Mesothelial cell of epicardium (in vitro differentiated cells): ENCODE results near the gene POLR2F. TPM values are rescaled to one million over a fixed set of nuclear protein-coding genes. Genes with fewer than 3 reads are reported as not detected.
"Not testable (repeated sequence)": the region's sequence is repeated elsewhere in the genome, so short reads cannot be mapped to it uniquely, and the experiment has no call there.

Experiments
- DNase-seq, 2 experiments: peaks; one replicate each; pipeline ENCODE4 v3.0.0; 2021; ENCODE audit warnings: low spot score in 2 of 2; ENCODE audit not compliant: unreplicated experiment in 2 of 2
- H3K27ac Mint-ChIP-seq: 2 replicates; pipeline ENCODE4 v1.8.0; 2021; ENCODE audit warnings: mixed read lengths
- H3K27me3 Mint-ChIP-seq: 2 replicates; pipeline ENCODE4 v1.8.0; 2021; ENCODE audit warnings: low read depth, mixed read lengths
- H3K36me3 Mint-ChIP-seq: 2 replicates; pipeline ENCODE4 v1.8.0; 2021; ENCODE audit warnings: mixed read lengths
- H3K4me1 Mint-ChIP-seq: 2 replicates; pipeline ENCODE4 v1.8.0; 2021; ENCODE audit warnings: mixed read lengths
- H3K4me3 Mint-ChIP-seq: 2 replicates; pipeline ENCODE4 v1.8.0; 2021; ENCODE audit warnings: mild to moderate bottlenecking, moderate library complexity, mixed read lengths
- H3K9me3 Mint-ChIP-seq: 2 replicates; pipeline ENCODE4 v1.8.0; 2021; ENCODE audit warnings: mixed read lengths
- total RNA-seq: library from RNA; stranded (reverse); gene quantifications from 3 replicates; pipeline ENCODE4 v1.2.1, GENCODE V29; 2021
- TF ChIP-seq, protein P1 (sequence below): fragments of 200-600 bp; sonication (generic); IDR thresholded peaks from one replicate; pipeline ENCODE4 v1.5.0; 2021; ENCODE audit warnings: antibody characterized with exemption; ENCODE audit not compliant: unreplicated experiment

POLR2F gene
- total RNA-seq, 1 donor from 2014 or later = 70.0 TPM

DNA sequence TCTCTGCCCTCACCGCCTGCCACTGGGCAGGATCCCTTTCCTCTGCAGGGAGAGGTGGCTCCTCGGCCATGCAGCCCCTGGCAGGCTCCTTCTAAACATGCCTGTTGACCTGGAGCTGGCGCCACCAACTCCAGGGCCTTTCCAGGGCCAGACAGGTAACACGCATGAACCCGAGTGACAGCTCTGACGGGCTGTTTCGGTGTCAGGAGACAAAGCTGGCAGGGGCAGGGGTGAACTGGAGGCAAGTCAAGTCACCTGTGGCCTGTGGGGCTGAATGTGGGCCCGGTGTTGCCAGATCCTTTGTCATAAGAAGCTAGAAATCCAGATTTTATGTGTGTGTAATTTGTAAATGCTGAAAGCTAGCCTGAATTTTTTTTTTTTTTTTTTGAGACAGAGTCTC is 11.4 kb upstream of the POLR2F start:
- Mint-ChIP-seq H3K4me3 (no peak overlapping the region), H3K27ac (no peak overlapping the region), H3K4me1 (no peaks in the 10 kb centered on the region), H3K36me3 (peaks cover 29% of the 10 kb centered on the region), H3K9me3 (no peaks in the 10 kb centered on the region), H3K27me3 (no peaks in the 10 kb centered on the region)
- TF ChIP-seq, protein P1, sequence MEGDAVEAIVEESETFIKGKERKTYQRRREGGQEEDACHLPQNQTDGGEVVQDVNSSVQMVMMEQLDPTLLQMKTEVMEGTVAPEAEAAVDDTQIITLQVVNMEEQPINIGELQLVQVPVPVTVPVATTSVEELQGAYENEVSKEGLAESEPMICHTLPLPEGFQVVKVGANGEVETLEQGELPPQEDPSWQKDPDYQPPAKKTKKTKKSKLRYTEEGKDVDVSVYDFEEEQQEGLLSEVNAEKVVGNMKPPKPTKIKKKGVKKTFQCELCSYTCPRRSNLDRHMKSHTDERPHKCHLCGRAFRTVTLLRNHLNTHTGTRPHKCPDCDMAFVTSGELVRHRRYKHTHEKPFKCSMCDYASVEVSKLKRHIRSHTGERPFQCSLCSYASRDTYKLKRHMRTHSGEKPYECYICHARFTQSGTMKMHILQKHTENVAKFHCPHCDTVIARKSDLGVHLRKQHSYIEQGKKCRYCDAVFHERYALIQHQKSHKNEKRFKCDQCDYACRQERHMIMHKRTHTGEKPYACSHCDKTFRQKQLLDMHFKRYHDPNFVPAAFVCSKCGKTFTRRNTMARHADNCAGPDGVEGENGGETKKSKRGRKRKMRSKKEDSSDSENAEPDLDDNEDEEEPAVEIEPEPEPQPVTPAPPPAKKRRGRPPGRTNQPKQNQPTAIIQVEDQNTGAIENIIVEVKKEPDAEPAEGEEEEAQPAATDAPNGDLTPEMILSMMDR = no peak
- DNase-seq = no peak

DNA sequence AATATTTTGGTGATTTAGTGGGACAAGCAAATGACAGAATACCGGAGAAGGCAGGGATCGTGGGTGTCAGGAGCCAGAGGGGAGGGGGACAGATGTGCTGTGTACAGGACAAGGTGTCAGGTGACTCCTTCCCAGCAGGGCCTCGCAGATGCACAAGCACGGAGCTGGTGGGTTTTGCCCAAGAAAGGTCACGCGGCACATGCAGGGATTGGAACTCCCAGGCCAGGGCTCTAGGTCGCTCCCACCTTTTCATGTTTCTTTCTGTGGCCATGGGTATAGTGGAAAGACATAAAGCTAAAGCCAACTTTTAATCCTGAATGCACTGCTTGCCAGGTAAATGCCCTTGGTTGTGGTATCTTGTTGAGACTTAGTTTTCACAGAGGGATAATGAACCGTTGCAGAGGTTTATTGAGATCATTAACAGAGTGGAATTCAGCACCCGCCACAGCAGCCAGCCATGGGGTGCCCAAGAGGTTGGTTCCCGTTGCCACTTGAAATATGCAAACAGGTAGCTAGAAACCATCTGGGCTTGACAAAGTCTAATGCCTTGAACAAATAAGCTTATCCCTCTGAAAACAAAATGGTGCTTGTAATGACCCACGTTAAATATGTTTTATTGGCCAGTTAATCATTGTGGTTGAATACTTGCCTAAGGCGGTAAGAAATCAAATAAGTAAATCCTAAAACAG is 10.2 kb upstream of the POLR2F start:
- peaks cover 21% of the 10 kb centered on the region for H3K36me3 Mint-ChIP-seq
- no peaks in the 10 kb centered on the region for H3K4me1 Mint-ChIP-seq
- no peaks in the 10 kb centered on the region for H3K9me3 Mint-ChIP-seq
- H3K27ac Mint-ChIP-seq = no peak overlapping the region
- H3K27me3 Mint-ChIP-seq = no peaks in the 10 kb centered on the region
- no peak overlapping the region for H3K4me3 Mint-ChIP-seq
- TF ChIP-seq, protein P1 = no peak
- DNase-seq = no peak

DNA sequence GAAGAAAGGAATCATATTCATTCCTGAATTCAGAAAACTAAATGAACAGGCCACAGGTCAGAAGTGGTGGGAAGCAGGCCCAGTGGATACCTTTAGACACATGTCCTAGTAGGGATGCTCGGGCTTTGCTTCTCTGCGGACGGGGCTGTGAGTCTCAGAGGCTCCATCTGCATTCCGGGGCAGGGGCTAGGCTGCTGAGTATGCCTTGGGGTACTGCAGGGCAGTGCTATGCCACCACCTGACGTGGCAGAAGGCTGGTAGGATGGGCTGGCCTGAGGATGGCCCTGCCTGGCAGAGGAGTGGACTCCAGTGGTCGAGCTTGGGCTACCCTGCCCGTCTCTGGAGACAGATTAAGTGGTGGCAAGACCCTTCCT is 9.7 kb upstream of the POLR2F start:
- peaks cover 21% of the 10 kb centered on the region for H3K36me3 Mint-ChIP-seq
- no peak overlapping the region for H3K4me3 Mint-ChIP-seq
- H3K4me1 Mint-ChIP-seq = no peaks in the 10 kb centered on the region
- TF ChIP-seq, protein P1 = no peak
- no peaks in the 10 kb centered on the region for H3K27me3 Mint-ChIP-seq
- H3K9me3 Mint-ChIP-seq = no peaks in the 10 kb centered on the region
- no peak for DNase-seq
- H3K27ac Mint-ChIP-seq = no peak overlapping the region

DNA sequence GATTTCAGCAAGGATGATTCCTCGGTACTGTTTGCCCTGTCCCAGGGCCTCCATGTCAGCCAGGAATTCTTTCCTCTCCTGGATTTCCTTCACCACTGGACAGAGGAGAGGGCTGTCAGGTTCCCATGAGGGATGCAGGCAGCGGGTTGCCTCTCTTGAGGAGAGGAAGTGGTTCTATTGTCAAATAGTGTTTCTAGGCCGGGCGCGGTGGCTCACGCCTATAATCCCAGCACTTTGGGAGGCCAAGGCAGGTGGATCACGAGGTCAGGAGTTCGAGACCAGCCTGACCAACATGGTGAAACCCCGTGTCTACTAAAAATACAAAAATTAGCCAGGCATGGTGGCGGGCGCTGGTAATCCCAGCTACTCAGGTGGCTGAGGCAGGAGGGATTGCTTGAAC is 9.1 kb upstream of the POLR2F start:
- H3K27me3 Mint-ChIP-seq, DNase-seq, H3K4me1 Mint-ChIP-seq, H3K27ac Mint-ChIP-seq, H3K4me3 Mint-ChIP-seq, H3K9me3 Mint-ChIP-seq: not testable (repeated sequence)
- peaks cover 19% of the 10 kb centered on the region for H3K36me3 Mint-ChIP-seq

DNA sequence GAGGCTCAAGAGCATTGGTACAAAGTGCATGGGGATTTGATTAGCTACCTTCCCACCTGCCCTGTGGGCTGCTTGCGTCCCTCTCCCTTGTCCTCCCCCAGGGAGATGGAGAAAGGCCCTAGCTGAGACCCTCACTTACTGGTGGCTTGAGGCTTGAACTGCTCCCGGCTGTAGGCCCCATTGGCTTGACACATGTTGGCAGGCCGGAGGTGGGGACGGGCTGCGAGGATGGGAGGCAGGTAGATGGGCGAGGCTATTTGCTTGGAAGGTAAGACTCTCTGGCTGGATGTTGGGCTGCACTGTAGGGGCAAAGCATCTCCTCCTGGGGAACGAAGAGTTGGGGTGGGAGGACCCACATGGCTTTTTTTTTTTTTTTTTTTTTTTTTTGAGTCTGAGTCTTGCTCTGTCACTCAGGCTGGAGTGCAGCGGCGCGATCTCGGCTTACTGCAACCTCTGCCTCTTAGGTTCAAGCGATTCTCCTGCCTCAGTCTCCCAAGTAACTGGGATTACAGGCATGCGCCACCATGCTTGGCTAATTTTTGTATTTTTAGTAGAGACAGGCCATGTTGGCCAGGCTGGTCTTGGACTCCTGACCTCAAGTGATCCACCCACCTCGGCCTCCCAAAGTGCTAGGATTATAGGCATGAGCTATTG is 6.2 kb upstream of the POLR2F start:
- H3K27ac Mint-ChIP-seq, H3K4me1 Mint-ChIP-seq: not testable (repeated sequence)

DNA sequence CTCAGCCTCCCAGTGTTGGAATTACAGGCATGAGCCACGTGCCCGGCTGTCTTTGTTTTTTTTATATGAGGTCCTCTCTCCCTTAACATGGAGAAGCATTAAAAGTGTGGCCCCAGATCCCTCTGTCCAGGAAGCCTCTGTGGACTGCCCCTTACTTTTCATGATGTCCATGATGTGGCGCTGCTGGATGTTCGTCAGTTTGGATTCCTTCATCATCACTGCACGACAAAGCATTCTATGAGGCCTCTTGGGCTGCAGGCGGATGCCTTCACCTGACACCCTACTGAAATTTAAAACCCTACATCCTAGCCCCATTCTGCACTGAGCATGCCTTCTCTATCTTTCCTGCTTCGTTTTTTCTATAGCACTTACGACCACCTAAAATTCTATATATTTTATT is 2.2 kb upstream of the POLR2F start:
- H3K27ac Mint-ChIP-seq = no peak overlapping the region
- peaks cover 22% of the 10 kb centered on the region for H3K4me1 Mint-ChIP-seq
- no peak overlapping the region for H3K4me3 Mint-ChIP-seq
- TF ChIP-seq, protein P1 = no peak
- peaks cover 16% of the 10 kb centered on the region for H3K27me3 Mint-ChIP-seq
- H3K36me3 Mint-ChIP-seq = no peaks in the 10 kb centered on the region
- no peak for DNase-seq
- H3K9me3 Mint-ChIP-seq = no peaks in the 10 kb centered on the region

More for the DNA sequence above, 6.2 kb upstream of the POLR2F start:
- not testable (repeated sequence) for H3K36me3 Mint-ChIP-seq, DNase-seq, H3K4me3 Mint-ChIP-seq, H3K9me3 Mint-ChIP-seq, H3K27me3 Mint-ChIP-seq

DNA sequence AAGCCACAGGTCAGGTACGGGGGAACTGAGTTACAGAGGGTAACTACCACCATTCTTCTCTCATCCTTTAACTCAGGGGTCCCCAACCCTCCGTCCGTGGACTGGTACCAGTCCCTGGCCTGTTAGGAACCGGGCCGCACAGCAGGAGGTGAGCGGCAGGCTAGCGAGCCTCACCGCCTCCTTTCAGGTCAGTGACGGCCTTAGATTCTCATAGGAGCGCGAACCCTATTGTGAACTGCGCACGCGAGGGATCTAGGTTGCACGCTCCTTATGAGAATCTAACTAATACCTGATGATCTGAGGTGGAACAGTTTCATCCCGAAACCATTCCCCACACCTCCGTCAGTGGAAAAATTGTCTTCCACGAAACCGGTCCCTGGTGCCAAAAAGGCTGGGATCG is 870 bp upstream of the POLR2F start:
- peaks cover 22% of the 10 kb centered on the region for H3K4me1 Mint-ChIP-seq

More for the DNA sequence above, 870 bp upstream of the POLR2F start:
- H3K36me3 Mint-ChIP-seq = peaks cover 11% of the 10 kb centered on the region
- peak overlapping the region; percentile 99 for H3K4me3 Mint-ChIP-seq
- not testable (repeated sequence) for H3K9me3 Mint-ChIP-seq, DNase-seq, H3K27ac Mint-ChIP-seq
- peaks cover 16% of the 10 kb centered on the region for H3K27me3 Mint-ChIP-seq
